Mesendoderm (in vitro differentiated cells): ENCODE data around the gene ERO1B.

Experiments
- DNase-seq: peaks from one replicate; pipeline ENCODE4 v3.0.0; 2013
- H2AK5ac ChIP-seq: 2 replicates; pipeline ENCODE4 v1.6.1; 2013; ENCODE audit warnings: low read length, inconsistent platforms
- H2BK120ac ChIP-seq: 2 replicates; pipeline ENCODE4 v1.6.1; 2013; ENCODE audit warnings: low read depth, mild to moderate bottlenecking, low read length, moderate library complexity, mixed read lengths
- H2BK15ac ChIP-seq: replicated peaks from 2 replicates; pipeline ENCODE4 v1.6.1; 2013; ENCODE audit warnings: low read depth, mild to moderate bottlenecking, moderate library complexity
- H2BK5ac ChIP-seq: 2 replicates; pipeline ENCODE4 v1.6.1; 2013; ENCODE audit warnings: low read length, inconsistent platforms
- H3K18ac ChIP-seq: 2 replicates; pipeline ENCODE4 v1.6.1; 2013; ENCODE audit warnings: mild to moderate bottlenecking, low read length, mixed read lengths
- H3K23ac ChIP-seq: one replicate; pipeline ENCODE4 v1.6.1; 2013; ENCODE audit warnings: low read length
- H3K27ac ChIP-seq: 2 replicates; pipeline ENCODE4 v1.5.1; 2013; ENCODE audit warnings: low read depth, mild to moderate bottlenecking, inconsistent platforms, low read length, moderate library complexity
- H3K27me3 ChIP-seq: 2 replicates; pipeline ENCODE4 v1.6.1; 2013; ENCODE audit warnings: low read length, control low read depth, mild to moderate bottlenecking, inconsistent platforms; ENCODE audit not compliant: insufficient read depth, poor library complexity
- H3K36me3 ChIP-seq: 2 replicates; pipeline ENCODE4 v1.6.1; 2013; ENCODE audit warnings: low read length, inconsistent platforms; ENCODE audit not compliant: control insufficient read depth, insufficient read depth
- H3K4ac ChIP-seq: one replicate; pipeline ENCODE4 v1.6.1; 2013; ENCODE audit warnings: low read depth, mild to moderate bottlenecking, low read length, moderate library complexity
- H3K4me1 ChIP-seq: 2 replicates; pipeline ENCODE4 v1.6.1; 2013; ENCODE audit warnings: low read depth, low read length, inconsistent platforms; ENCODE audit not compliant: control insufficient read depth
- H3K4me2 ChIP-seq: 2 replicates; pipeline ENCODE4 v1.6.1; 2013; ENCODE audit warnings: low read length
- H3K4me3 ChIP-seq: 2 replicates; pipeline ENCODE4 v1.5.1; 2013; ENCODE audit warnings: mild to moderate bottlenecking, low read length
- H3K56ac ChIP-seq: one replicate; pipeline ENCODE4 v1.6.1; 2013; ENCODE audit warnings: low read length
- H3K79me1 ChIP-seq: 2 replicates; pipeline ENCODE4 v1.6.1; 2013; ENCODE audit warnings: low read length, inconsistent platforms
- H3K79me2 ChIP-seq: 2 replicates; pipeline ENCODE4 v1.6.1; 2013; ENCODE audit warnings: mild to moderate bottlenecking, low read length; ENCODE audit not compliant: control insufficient read depth, insufficient read depth
- H3K9ac ChIP-seq: 2 replicates; pipeline ENCODE4 v1.6.1; 2013; ENCODE audit warnings: low read length, inconsistent platforms
- H4K5ac ChIP-seq: one replicate; pipeline ENCODE4 v1.6.1; 2013; ENCODE audit warnings: low read length
- H4K8ac ChIP-seq: one replicate; pipeline ENCODE4 v1.6.1; 2013; ENCODE audit warnings: low read depth, mild to moderate bottlenecking, control low read depth, low read length, moderate library complexity
- WGBS: extraction: QIAGEN DNeasy Blood & Tissue Kit; methylation state at CpG from one replicate; pipeline ENCODE4 v1.1.7; 2013; ENCODE audit warnings: low lambda C conversion rate, missing lambda C conversion rate; ENCODE audit not compliant: insufficient coverage; ENCODE audit errors: extremely low coverage; 5-methylcytosine and 5-hydroxymethylcytosine counted together

The ERO1B gene

GRCh38 chr1:236242568-236242967 lies 39.2 kb downstream of the ERO1B start:
- Histone ChIP-seq H3K18ac (no peak overlapping the region), H3K4ac (no peak overlapping the region), H3K23ac (no peak overlapping the region), H3K56ac (no peak overlapping the region), H4K8ac (no peak overlapping the region), H2BK120ac (no peak overlapping the region), H3K4me1 (no peaks in the 10 kb centered on the region), H3K4me3 (no peak overlapping the region), H3K36me3 (no peaks in the 10 kb centered on the region), H3K27me3 (no peaks in the 10 kb centered on the region), H3K79me1 (no peaks in the 10 kb centered on the region), H2BK15ac (no peak overlapping the region), H3K4me2 (no peak overlapping the region), H3K79me2 (no peaks in the 10 kb centered on the region), H3K27ac (no peak overlapping the region), H4K5ac (no peak overlapping the region), H3K9ac (no peak overlapping the region), H2AK5ac (no peak overlapping the region), H2BK5ac (no peak overlapping the region)
- no CpG with 5 or more reads among the region's 2 CpGs for WGBS
- no peak for DNase-seq

- H3K36me3 ChIP-seq = no peaks in the 10 kb centered on the region
- no peak overlapping the region for H3K4ac ChIP-seq
- H3K4me3 ChIP-seq = no peak overlapping the region
- H4K5ac ChIP-seq = no peak overlapping the region
- whole genome bisulfite sequencing = no CpG with 5 or more reads among the region's 3 CpGs
- no peaks in the 10 kb centered on the region for H3K27me3 ChIP-seq
- H2BK120ac ChIP-seq = no peak overlapping the region
- H3K9ac ChIP-seq = no peak overlapping the region
- no peak overlapping the region for H3K56ac ChIP-seq
- no peaks in the 10 kb centered on the region for H3K79me1 ChIP-seq
- no peak overlapping the region for H3K18ac ChIP-seq
- no peak overlapping the region for H3K4me2 ChIP-seq
- H2BK15ac ChIP-seq = no peak overlapping the region
- no peak overlapping the region for H2BK5ac ChIP-seq
- H3K79me2 ChIP-seq = no peaks in the 10 kb centered on the region
- no peak for DNase-seq
- no peak overlapping the region for H3K23ac ChIP-seq
- H3K4me1 ChIP-seq = no peaks in the 10 kb centered on the region
- H4K8ac ChIP-seq = no peak overlapping the region
- H3K27ac ChIP-seq = no peak overlapping the region
- no peak overlapping the region for H2AK5ac ChIP-seq
Measured at GRCh38 chr1:236240675-236241074, 41.1 kb downstream of the ERO1B start.

- Histone ChIP-seq H2AK5ac (no peak overlapping the region), H3K27me3 (no peaks in the 10 kb centered on the region), H3K56ac (no peak overlapping the region), H3K4me2 (no peak overlapping the region), H3K4me1 (no peaks in the 10 kb centered on the region), H2BK120ac (no peak overlapping the region), H3K79me1 (no peaks in the 10 kb centered on the region), H3K36me3 (no peaks in the 10 kb centered on the region), H3K27ac (no peak overlapping the region), H3K18ac (no peak overlapping the region), H2BK15ac (no peak overlapping the region), H3K9ac (no peak overlapping the region), H4K8ac (no peak overlapping the region), H3K23ac (no peak overlapping the region), H3K4ac (no peak overlapping the region), H4K5ac (no peak overlapping the region), H3K4me3 (no peak overlapping the region), H2BK5ac (no peak overlapping the region), H3K79me2 (no peaks in the 10 kb centered on the region)
- DNase-seq = no peak
- no CpG with 5 or more reads among the region's 1 CpG for WGBS
Measured at GRCh38 chr1:236239092-236239585, 42.6 kb downstream of the ERO1B start.

- Histone ChIP-seq H3K18ac (no peak overlapping the region), H3K4me3 (no peak overlapping the region), H2BK15ac (no peak overlapping the region), H3K4ac (no peak overlapping the region), H3K79me1 (no peaks in the 10 kb centered on the region), H2BK120ac (no peak overlapping the region), H3K23ac (no peak overlapping the region), H3K56ac (no peak overlapping the region), H3K27ac (no peak overlapping the region), H4K5ac (no peak overlapping the region), H2BK5ac (no peak overlapping the region), H3K4me2 (no peak overlapping the region), H3K27me3 (no peaks in the 10 kb centered on the region), H2AK5ac (no peak overlapping the region), H3K36me3 (no peaks in the 10 kb centered on the region), H4K8ac (no peak overlapping the region), H3K79me2 (no peaks in the 10 kb centered on the region), H3K4me1 (no peaks in the 10 kb centered on the region), H3K9ac (no peak overlapping the region)
- DNase-seq = no peak
- no CpG with 5 or more reads among the region's 3 CpGs for WGBS
Measured at GRCh38 chr1:236235116-236235515, 46.6 kb downstream of the ERO1B start.

- no peak overlapping the region for H2AK5ac ChIP-seq
- no peak overlapping the region for H3K27ac ChIP-seq
- H3K23ac ChIP-seq = no peak overlapping the region
- H3K27me3 ChIP-seq = no peaks in the 10 kb centered on the region
- no peak overlapping the region for H3K18ac ChIP-seq
- no peaks in the 10 kb centered on the region for H3K79me2 ChIP-seq
- H4K8ac ChIP-seq = no peak overlapping the region
- H3K79me1 ChIP-seq = no peaks in the 10 kb centered on the region
- H2BK5ac ChIP-seq = no peak overlapping the region
- no peak for DNase-seq
- H3K4me3 ChIP-seq = no peak overlapping the region
- H2BK120ac ChIP-seq = no peak overlapping the region
- no peaks in the 10 kb centered on the region for H3K4me1 ChIP-seq
- no peak overlapping the region for H3K4ac ChIP-seq
- H2BK15ac ChIP-seq = no peak overlapping the region
- no peak overlapping the region for H4K5ac ChIP-seq
- H3K9ac ChIP-seq = no peak overlapping the region
- no peaks in the 10 kb centered on the region for H3K36me3 ChIP-seq
- WGBS = no CpG with 5 or more reads among the region's 4 CpGs
- H3K4me2 ChIP-seq = no peak overlapping the region
- H3K56ac ChIP-seq = no peak overlapping the region
Measured at GRCh38 chr1:236228411-236228810, 53.3 kb downstream of the ERO1B start.

- Histone ChIP-seq H4K8ac (no peak overlapping the region), H2BK5ac (no peak overlapping the region), H3K4me1 (no peaks in the 10 kb centered on the region), H3K27ac (no peak overlapping the region), H3K18ac (no peak overlapping the region), H4K5ac (no peak overlapping the region), H3K4me2 (no peak overlapping the region), H3K56ac (no peak overlapping the region), H3K4me3 (no peak overlapping the region), H3K27me3 (no peaks in the 10 kb centered on the region), H3K23ac (no peak overlapping the region), H3K79me2 (no peaks in the 10 kb centered on the region), H3K79me1 (no peaks in the 10 kb centered on the region), H2BK120ac (no peak overlapping the region), H2AK5ac (no peak overlapping the region), H3K9ac (no peak overlapping the region), H2BK15ac (no peak overlapping the region), H3K36me3 (no peaks in the 10 kb centered on the region), H3K4ac (no peak overlapping the region)
- DNase-seq = no peak
- no CpG with 5 or more reads among the region's 1 CpG for WGBS
Measured at GRCh38 chr1:236222632-236223031, 59.1 kb downstream of the ERO1B start.
